HuH-7.5 (cell line): ENCODE measurements around the gene PCMT1.
A peak's percentile ranks its signal among the peaks of the same experiment; 100 is the strongest.
"Not testable (repeated sequence)": the region's sequence is repeated elsewhere in the genome, so short reads cannot be mapped to it uniquely, and the experiment has no call there.

ENCODE experiments used
- DNase-seq: peaks from one replicate; pipeline ENCODE4 v3.0.0; 2011; ENCODE audit warnings: low spot score

The PCMT1 gene

DNA sequence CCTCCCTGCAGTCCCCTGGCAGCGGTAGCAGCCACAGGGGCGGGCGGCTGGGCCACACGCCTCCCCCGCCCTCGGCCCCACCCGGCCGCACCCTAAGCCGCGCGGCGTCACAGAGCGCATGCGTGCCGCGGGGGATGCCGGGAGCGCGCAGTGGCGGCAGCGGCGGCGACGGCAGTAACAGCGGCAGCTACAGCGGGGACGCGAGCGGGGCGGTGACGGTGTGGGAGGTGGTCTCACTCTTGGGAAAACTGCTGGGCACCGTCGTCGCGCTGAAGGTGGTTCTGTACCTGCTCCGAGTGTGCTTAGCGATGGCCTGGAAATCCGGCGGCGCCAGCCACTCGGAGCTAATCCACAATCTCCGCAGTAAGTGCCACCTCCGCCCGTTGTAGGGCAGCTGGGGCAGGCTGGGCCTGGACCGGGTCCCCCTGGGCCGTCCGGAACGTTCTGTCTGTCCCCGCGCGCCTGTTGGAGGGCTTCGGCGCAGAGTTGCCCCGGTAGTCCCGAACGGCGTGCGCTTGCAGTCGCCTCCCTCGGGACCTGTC lies at the start of gene PCMT1:
Gene PCMT1 (plus strand): TSS at position 148 of the 542 bp plus-strand sequence. CDS start 161 bp downstream, at position 309.
- DNase-seq = peak; percentile 84

DNA sequence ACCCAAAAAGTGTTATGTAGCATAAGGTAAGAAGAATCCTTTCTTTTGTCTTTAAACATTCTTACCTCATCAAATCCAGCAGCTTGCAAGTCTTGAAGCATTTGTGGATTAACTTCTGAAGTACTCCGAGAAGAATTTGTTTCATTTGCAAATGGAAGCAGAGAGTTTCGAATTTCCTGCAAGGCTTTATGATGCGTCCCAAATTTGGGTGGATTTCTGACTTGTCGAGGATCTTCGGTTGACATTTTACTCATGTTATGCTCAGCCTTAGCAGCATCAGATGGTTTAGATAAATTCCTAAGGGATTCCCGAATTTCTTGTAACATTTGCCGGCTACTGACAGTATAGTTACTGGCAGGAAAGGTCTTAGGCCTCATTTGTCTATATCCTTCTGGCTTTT lies 47.8 kb upstream of the PCMT1 start:
- no peak for DNase-seq

DNA sequence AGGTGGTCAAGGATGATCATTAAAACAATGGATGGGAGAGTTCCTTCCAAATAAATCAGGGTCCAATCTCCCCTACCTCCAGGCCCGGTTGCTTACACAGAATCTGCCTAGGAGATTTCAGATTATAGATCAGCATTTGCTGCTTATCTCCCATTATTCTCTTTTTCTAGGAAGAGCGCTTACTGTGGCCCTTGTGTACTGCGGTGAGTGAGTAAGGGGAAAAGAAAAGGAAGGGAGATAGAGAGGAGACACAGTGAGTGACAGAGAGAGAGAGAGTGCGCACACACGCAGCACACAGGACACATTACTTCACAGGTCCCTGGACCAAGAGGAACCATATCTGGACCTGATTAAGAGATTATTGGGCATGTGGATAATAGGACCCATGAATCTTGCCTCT lies 37.8 kb upstream of the PCMT1 start:
- no peak for DNase-seq

DNA sequence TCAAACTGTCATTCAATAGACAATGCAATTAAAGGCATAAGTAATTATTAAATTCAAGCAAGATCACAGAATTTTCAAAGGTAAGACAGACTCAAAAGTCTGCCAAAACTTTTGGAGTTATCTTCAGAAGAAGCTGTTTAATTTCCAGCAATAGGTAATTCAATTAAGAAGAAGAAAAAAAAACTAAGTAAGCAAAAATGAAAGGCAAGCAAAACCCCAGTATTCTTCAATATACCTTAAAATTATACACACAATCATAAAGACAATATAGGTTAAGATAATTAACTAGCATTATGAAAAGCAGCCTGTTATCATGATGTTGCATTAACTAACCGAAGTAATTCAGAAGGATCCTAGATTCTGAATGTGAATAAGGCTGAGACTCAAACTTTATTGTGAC lies 35.1 kb upstream of the PCMT1 start:
- no peak for DNase-seq

- DNase-seq = no peak
Measured at GRCh38 chr6:149716181-149716963, 33.2 kb upstream of the PCMT1 start.

DNA sequence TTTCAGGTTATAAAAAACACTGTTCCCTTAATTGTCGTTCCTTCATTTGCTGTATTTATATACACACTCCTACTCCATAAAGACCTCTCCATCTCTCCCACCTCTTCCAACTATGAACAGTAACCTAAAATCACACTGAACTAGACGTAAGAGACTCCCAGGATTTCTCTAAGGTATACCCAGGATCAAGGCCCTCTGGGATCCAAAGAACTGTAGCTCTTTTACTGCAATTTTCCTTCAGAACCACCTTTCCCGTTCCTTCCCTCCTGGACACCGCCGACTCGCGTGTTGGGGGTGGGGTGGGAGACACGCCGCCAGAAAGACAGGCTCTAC lies 32.3 kb upstream of the PCMT1 start:
- DNase-seq = no peak

GRCh38 chr6:149717588-149718458 lies 31.7 kb upstream of the PCMT1 start, which contains the start of gene LATS1:
TSS of gene LATS1 (minus strand) at chr6:149718101. CDS start at chr6:149702126, 15,975 bp downstream.
- peak; percentile 75 for DNase-seq

- no peak for DNase-seq
Measured at GRCh38 chr6:149719531-149719930, 30.0 kb upstream of the PCMT1 start.

DNA sequence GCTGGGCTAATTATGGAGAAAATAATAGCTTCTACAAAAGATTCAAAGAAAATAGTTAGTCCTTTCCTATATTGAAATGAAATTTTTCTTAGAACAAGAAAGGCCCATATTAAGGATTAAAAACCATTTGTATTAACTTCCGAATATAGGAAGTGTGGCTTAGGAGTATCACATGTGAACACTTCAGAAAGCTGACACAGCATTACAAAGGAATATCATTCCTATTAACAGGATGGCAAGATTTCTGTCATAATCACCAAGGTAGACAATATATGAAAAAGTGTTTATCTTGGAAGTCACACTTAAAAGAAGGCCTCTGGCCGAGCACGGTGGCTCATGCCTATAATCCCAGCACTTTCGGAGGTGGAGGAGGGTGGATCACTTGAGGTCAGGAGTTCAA lies 26.3 kb upstream of the PCMT1 start:
- no peak for DNase-seq

DNA sequence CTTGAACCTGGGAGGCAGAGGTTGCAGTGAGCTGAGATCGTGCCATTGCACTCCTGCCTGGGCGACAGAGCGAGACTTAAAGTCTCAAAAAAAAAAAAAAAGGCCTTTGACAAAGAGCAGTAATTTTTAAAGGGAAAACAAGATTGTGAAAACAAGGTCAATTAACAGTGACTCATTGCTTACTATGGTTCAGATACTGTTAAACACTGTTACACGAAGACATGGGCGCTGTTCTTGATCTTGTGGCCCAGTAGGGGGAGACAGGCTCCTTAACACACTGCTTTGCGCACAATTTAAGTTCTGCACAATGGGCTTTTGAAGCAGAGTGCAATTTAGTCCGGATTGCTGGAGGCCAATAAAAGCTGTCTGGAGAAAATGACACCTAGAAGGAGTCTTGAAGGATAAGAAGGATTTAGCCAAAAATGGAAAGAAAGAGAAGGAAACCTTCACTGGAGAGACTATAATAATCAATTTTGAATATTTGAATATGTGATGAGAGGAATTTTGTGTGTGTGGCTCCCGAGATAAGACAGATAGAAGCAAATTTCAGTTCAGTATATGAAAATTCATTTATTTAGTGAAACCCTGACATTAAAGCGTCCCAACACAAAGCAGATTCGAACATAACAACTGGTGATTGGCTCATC lies 25.6 kb upstream of the PCMT1 start:
- no peak for DNase-seq

DNA sequence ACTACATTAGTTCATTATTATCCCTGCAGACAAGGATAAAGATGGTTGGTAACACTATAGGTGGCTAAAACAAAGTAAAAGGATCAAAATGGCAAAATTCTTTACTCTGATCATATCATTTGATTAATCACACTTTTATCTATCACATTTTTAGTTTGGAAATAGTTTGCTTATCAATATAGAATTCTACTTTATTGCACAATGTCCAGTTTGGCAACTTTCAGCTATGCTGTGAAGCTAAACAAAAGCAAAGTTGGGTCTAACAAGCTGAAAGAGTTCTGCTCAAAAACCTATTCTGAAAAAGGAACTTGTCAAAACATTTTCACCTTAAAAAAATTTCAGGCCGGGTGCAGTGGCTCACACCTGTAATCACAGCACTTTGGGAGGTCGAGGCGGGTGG lies 23.8 kb upstream of the PCMT1 start:
- no peak for DNase-seq

DNA sequence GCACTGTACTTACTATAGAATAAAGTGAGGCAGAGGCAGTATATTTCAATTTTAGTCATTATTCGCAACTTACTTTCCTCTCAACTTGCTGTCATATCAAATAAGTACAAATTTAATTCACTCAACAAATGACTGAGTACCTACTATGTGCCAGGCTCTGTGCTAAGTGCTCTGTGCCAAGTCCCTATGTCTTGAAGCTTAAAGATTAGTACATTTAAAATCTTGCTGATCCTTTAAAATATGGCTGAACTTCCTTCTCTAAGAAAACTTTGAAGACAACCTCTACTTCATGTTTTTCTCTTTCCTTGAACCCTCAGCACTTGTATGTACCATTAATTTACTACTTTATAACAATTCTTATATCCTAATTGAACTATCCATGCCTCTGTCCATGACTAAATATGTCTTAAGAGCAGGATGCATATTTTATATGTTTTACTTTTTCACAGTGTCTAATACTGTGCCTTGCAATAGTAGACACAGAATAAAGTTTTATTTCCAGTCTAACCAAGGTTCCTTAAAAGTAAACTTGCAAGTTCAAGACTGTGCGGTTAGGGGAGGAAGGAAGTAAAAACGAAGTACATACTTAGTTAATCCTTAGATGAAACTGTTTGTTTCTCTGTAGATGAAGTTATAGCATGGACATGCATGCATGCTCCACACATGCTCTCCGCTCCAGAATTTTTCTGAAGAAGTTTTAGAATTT lies 21.6 kb upstream of the PCMT1 start:
- DNase-seq = no peak

GRCh38 chr6:149728499-149729234 lies 20.9 kb upstream of the PCMT1 start:
- DNase-seq = no peak

- no peak for DNase-seq
Measured at GRCh38 chr6:149729824-149730223, 19.7 kb upstream of the PCMT1 start.

GRCh38 chr6:149733089-149733720 lies 16.3 kb upstream of the PCMT1 start:
- no peak for DNase-seq

DNA sequence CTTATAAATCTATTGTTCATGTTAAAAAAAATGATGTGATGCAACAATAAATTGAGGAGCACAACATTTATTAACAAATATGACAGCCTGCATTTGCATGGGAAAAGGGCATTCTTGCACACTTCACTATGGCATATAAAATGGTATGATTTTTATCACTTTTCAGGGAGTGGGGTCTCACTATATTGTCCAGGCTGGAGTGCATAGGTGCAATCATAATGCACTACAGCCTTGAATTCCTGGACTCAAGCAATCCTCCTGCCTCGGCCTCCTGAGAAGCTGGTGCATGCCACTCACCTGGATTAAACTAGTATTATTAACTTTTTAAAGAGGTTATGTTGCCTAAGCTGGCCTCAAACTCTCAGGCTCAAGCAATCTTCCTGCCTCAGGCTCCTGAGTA lies 14.6 kb upstream of the PCMT1 start:
- no peak for DNase-seq

DNA sequence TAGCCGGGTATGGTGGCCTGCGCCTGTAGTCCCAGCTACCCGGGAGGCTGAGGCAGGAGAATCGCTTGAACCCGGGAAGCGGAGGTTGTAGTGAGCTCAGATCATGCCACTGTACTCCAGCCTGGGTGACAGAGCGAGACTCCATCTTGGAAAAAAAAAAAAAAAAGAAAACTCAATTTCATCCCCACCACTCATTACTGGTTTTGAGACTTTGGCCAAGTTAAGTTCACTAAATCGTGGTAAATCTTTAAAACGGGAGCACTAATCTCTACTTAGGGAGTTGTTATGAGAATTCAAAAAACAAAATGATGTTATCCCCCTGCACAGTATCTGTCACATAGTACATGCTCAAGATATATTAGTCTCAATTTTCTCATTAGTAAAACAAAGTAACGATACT lies 4.3 kb upstream of the PCMT1 start:
- DNase-seq = not testable (repeated sequence)

DNA sequence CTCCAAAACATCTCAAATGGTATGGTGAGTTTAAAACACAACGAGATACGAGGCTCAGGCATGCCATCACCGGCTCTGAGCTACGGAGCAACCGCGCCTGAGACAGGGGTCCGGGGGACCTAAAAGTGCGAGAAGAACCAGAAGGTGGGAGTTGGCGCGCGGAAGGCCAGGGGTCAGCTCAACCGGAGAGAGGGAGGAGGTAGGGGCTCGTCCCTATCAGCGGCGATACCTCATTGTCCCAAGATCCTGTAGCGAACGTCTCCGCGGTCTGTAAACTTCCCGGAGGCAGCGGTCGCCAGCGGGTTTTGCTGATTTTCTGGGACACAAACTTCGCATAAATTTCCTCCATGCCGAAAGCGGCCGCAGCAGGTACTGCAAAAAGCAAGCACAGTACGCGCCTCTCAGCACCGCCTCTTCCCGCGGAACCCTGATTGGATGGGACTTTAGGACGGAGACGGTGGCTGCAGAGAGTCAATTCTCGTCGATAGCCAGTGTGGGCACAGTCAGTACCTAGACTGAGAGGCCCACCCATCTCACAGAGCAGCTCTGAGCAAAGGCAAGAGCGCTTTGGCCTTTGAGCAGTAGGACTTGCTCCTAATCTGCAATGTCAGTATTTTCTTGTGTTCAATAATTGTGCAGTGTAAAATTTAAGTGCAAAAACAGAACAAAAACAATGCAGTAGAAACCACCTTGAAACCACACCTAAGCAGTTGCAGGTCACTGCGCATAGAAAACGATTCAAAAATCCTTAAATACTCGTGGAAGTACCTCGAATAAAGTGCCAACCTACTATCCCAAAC lies 3.2 kb upstream of the PCMT1 start, which contains the start of gene NUP43:
Gene NUP43 (minus strand): TSS at position 383 of the 800 bp plus-strand sequence. CDS start 34 bp downstream, at position 349.
- peak; percentile 84 for DNase-seq

DNA sequence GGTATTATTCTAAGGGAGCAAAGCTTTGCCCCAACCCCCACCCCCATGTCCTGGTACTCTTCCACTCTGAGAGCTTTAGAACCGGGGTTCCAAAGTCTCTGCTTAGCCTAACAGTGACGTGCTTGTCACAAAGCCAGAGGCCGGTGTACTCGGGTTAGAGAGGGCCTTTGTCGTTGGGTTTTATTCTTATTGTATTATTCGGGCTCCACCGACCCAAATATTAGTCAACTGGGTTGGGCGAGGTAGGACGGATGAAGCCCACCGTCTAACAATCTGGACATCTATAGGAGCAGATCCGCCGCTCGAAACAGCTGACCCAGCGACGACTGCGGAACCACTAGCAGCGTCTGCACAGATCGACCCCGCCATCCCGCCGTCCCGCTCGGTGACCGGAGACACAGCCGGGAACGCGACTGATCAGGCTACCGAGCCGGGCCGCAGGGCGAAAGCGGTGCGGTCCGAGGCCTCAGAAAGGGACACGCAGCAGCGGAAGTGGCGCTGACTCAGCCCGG lies 403 bp upstream of the PCMT1 start:
- not testable (repeated sequence) for DNase-seq
